Type B pancreatic cell (in vitro differentiated cells): ENCODE results near the gene MOK. TPM values are rescaled to one million over a fixed set of nuclear protein-coding genes. Genes with fewer than 3 reads are reported as not detected.

Experiments used
- DNase-seq: peaks from one replicate; pipeline ENCODE4 v3.0.0; 2021; ENCODE audit warnings: mixed read lengths; ENCODE audit not compliant: unreplicated experiment; ENCODE audit errors: extremely low spot score
- H3K27ac Mint-ChIP-seq: 2 replicates; pipeline ENCODE4 v1.8.0; 2021; ENCODE audit warnings: mild to moderate bottlenecking, mixed read lengths
- H3K27me3 Mint-ChIP-seq: 2 replicates; pipeline ENCODE4 v1.8.0; 2021; ENCODE audit warnings: mixed read lengths
- H3K36me3 Mint-ChIP-seq: 2 replicates; pipeline ENCODE4 v1.8.0; 2021; ENCODE audit warnings: mixed read lengths
- H3K4me1 Mint-ChIP-seq: one replicate; pipeline ENCODE4 v1.8.0; 2021; ENCODE audit warnings: mixed read lengths; ENCODE audit not compliant: unreplicated experiment
- H3K4me3 Mint-ChIP-seq: 2 replicates; pipeline ENCODE4 v1.8.0; 2021; ENCODE audit warnings: mild to moderate bottlenecking, mixed read lengths
- H3K9me3 Mint-ChIP-seq: 2 replicates; pipeline ENCODE4 v1.8.0; 2021; ENCODE audit warnings: mixed read lengths
- total RNA-seq: library from RNA; stranded (reverse); gene quantifications from 2 replicates; pipeline ENCODE4 v1.2.1, GENCODE V29; 2021; ENCODE audit warnings: low replicate concordance
- TF ChIP-seq, protein P1 (sequence below): fragments of 200-600 bp; sonication (generic); conservative IDR thresholded peaks from 2 replicates; pipeline ENCODE4 v1.5.0; 2021; ENCODE audit warnings: antibody characterized with exemption, mild to moderate bottlenecking

Gene MOK
- total RNA-seq, 1 donor from 2014 or later: 26.3 TPM

DNA sequence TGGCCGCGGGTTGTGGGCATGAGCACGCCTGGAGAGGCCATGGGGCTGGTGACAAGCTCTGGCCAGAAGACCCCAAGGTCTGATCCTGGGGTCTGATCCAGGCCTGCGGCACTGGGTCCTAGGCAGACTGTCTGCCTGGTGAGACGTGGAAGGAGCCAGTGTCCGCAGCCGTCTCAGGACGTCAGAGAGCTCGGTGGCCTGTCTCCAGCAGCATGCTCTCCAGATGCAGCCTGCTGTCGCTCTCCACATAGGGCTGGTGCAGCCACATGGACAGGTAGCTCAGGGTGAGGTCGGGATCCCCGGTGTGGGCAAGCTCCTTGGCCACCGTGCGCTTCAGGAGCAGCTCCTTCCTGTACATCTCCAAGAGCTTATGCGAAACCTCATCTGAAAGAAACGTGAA is 43.4 kb upstream of the MOK start:
- TF ChIP-seq, protein P1, sequence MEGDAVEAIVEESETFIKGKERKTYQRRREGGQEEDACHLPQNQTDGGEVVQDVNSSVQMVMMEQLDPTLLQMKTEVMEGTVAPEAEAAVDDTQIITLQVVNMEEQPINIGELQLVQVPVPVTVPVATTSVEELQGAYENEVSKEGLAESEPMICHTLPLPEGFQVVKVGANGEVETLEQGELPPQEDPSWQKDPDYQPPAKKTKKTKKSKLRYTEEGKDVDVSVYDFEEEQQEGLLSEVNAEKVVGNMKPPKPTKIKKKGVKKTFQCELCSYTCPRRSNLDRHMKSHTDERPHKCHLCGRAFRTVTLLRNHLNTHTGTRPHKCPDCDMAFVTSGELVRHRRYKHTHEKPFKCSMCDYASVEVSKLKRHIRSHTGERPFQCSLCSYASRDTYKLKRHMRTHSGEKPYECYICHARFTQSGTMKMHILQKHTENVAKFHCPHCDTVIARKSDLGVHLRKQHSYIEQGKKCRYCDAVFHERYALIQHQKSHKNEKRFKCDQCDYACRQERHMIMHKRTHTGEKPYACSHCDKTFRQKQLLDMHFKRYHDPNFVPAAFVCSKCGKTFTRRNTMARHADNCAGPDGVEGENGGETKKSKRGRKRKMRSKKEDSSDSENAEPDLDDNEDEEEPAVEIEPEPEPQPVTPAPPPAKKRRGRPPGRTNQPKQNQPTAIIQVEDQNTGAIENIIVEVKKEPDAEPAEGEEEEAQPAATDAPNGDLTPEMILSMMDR: no peak
- DNase-seq: no peak
- Mint-ChIP-seq H3K27me3 (no peaks in the 10 kb centered on the region), H3K4me3 (no peak overlapping the region), H3K27ac (no peak overlapping the region), H3K9me3 (no peaks in the 10 kb centered on the region), H3K36me3 (peaks cover 17% of the 10 kb centered on the region), H3K4me1 (no peaks in the 10 kb centered on the region)

DNA sequence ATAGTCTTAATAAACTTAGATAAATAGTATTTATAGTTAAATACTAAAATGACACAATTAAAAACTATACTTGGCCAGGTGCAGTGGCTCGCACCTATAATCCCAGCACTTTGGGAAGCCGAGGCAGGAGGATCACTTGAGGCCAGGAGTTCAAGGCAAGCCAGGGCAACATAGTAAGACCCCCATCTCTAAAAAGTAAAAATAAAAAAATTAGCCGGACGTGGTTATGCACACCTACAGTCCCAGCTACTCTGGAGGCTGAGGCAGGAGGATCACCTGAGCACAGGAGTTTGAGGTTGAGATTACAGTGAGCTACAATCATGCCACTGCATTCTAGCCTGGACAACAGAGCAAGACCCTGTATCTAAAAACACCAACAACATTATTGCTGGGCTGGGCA is 41.7 kb upstream of the MOK start:
- Mint-ChIP-seq H3K9me3 (no peaks in the 10 kb centered on the region), H3K27ac (no peak overlapping the region), H3K4me1 (no peaks in the 10 kb centered on the region), H3K36me3 (peaks cover 19% of the 10 kb centered on the region), H3K4me3 (no peak overlapping the region), H3K27me3 (no peaks in the 10 kb centered on the region)
- DNase-seq: no peak
- TF ChIP-seq, protein P1: no peak

DNA sequence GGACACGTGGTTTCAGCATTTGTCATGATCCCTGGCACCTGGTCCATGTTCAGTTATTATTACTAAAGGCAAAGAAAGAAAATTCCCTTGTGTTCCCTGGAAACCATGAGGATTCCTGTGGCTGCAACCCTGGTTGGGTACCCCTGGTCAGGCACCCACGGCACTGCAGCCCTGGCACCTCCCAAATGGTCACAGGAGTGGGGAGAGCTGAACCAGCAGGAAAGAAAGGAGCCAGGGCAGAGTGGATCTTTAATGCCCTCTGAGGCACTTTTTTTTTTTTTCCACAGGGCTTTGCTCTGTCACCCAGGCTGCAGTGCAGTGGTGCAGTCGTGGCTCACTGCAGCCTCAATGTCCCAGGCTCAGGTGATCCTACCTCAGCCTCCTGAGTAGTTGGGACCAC is 40.3 kb upstream of the MOK start:
- Mint-ChIP-seq H3K36me3 (peaks cover 20% of the 10 kb centered on the region), H3K9me3 (no peaks in the 10 kb centered on the region), H3K27me3 (no peaks in the 10 kb centered on the region), H3K27ac (no peak overlapping the region), H3K4me1 (no peaks in the 10 kb centered on the region), H3K4me3 (no peak overlapping the region)
- no peak for DNase-seq
- TF ChIP-seq, protein P1: no peak

DNA sequence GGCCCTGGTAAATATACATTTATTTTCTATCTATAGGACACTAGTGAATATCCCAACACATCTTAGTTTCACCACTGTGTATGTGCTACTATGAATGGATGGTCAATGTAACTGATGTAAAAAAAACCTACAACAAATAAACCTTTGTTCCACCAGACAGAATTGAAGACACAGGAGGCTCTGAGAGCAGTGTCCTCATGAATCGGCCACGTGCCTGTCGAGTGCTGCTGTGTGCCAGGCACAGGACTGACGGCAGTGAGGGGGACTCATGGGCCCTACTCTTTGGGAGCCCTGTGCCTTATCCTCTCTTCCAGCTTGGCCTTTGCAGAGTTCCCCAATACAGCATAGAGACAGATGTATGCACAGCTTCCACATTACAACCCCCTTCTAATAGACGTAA is 39.5 kb upstream of the MOK start:
- H3K9me3 Mint-ChIP-seq: no peaks in the 10 kb centered on the region
- H3K27ac Mint-ChIP-seq: no peak overlapping the region
- peaks cover 14% of the 10 kb centered on the region for H3K36me3 Mint-ChIP-seq
- H3K27me3 Mint-ChIP-seq: no peaks in the 10 kb centered on the region
- DNase-seq: no peak
- H3K4me1 Mint-ChIP-seq: no peaks in the 10 kb centered on the region
- H3K4me3 Mint-ChIP-seq: no peak overlapping the region
- TF ChIP-seq, protein P1: no peak

DNA sequence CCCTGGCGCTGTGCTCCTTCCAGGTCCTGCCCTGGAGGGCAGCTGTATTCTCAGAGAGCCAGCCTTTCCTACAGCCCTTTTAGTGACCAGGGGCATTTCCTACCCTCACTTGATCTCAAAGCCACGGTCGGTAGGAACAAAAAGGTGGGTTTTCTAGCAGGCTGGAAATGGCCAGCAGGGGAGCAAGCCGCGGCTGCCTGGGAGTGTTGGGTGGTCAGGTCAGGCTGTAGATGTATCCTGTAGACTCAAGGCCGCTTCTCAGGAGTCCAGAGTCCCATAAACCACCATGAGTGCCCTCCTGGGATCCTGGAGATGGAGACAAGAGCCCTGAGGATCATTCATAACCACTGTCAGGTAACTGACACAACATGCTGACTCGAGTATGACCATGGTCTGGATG is 39.1 kb upstream of the MOK start:
- no peaks in the 10 kb centered on the region for H3K9me3 Mint-ChIP-seq
- H3K36me3 Mint-ChIP-seq: peaks cover 13% of the 10 kb centered on the region
- H3K4me3 Mint-ChIP-seq: no peak overlapping the region
- no peak for DNase-seq
- no peaks in the 10 kb centered on the region for H3K4me1 Mint-ChIP-seq
- TF ChIP-seq, protein P1: no peak
- no peaks in the 10 kb centered on the region for H3K27me3 Mint-ChIP-seq
- no peak overlapping the region for H3K27ac Mint-ChIP-seq

DNA sequence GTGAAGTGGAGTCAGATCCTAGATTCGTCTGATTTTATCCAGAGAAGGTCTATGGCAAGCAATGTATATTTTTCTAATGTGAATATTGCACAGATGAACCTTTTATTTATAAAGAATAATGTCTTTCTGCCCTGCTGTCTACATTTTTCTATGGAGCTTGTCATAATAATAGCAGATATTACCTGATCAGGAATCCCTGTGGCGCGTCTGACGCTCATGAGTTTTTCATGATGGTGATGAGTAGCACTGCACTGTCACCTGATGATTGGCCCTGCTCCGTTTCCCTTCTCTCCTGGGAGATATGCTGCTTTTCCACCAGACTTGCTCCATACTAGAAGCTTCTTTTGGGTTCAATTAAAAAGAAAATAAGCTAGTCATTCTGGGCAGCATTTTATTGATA is 37.3 kb upstream of the MOK start:
- no peaks in the 10 kb centered on the region for H3K27me3 Mint-ChIP-seq
- DNase-seq: no peak
- TF ChIP-seq, protein P1: no peak
- H3K4me3 Mint-ChIP-seq: no peak overlapping the region
- peaks cover 22% of the 10 kb centered on the region for H3K36me3 Mint-ChIP-seq
- H3K27ac Mint-ChIP-seq: no peak overlapping the region
- no peaks in the 10 kb centered on the region for H3K4me1 Mint-ChIP-seq
- H3K9me3 Mint-ChIP-seq: no peaks in the 10 kb centered on the region
